Esophagus muscularis mucosa (tissue), 4 donors: ENCODE data around the gene CUL7. TPM values are rescaled to one million over a fixed set of nuclear protein-coding genes. Genes with fewer than 3 reads are reported as not detected.

Experiments used
- DNase-seq: peaks from one replicate; pipeline ENCODE4 v3.0.0-alpha.2; 2017; ENCODE audit errors: extremely low spot score
- H3K27ac ChIP-seq, 4 donors: fragments of 200-600 bp; sonication (generic); replicated peaks in 1 of 4; 1 replicate in 3 of 4; 2 replicates in 1 of 4; pipeline ENCODE4 v1.5.1; 2016 to 2019; ENCODE audit warnings: mild to moderate bottlenecking in 1 of 4
- H3K27me3 ChIP-seq, 4 donors: fragments of 200-600 bp; sonication (generic); one replicate each; pipeline versions ENCODE4 v1.5.1 to v1.6.0; 2016 to 2019
- H3K36me3 ChIP-seq, 4 donors: fragments of 200-600 bp; sonication (generic); one replicate each; pipeline ENCODE4 v1.5.1; 2016 to 2019
- H3K4me1 ChIP-seq, 4 donors: fragments of 200-600 bp; sonication (generic); one replicate each; pipeline ENCODE4 v1.5.1; 2016 to 2019
- H3K4me3 ChIP-seq, 4 donors: fragments of 200-600 bp; sonication (generic); 1 replicate in 2 of 4; 2 replicates in 2 of 4; pipeline ENCODE4 v1.5.1; 2016 to 2019; ENCODE audit warnings: mild to moderate bottlenecking in 4 of 4, moderate library complexity in 1 of 4
- H3K9me3 ChIP-seq, 4 donors: fragments of 200-600 bp; sonication (generic); 1 replicate in 3 of 4; 2 replicates in 1 of 4; pipeline ENCODE4 v1.5.1; 2016 to 2019
- EP300 ChIP-seq: sonication (generic); formaldehyde crosslinking; IDR thresholded peaks from one replicate; pipeline ENCODE4 v1.6.1; 2017; ENCODE audit warnings: antibody characterized with exemption
- POLR2A ChIP-seq: fragments of 450-650 bp; IDR thresholded peaks from one replicate; pipeline ENCODE4 v1.6.1; 2017; ENCODE audit warnings: antibody characterized with exemption, moderate library complexity, mild to moderate bottlenecking, low read depth
- POLR2AphosphoS5 ChIP-seq, 2 donors: sonication (generic); formaldehyde crosslinking; IDR thresholded peaks; one replicate each; pipeline ENCODE4 v1.6.1; 2017; ENCODE audit warnings: antibody characterized with exemption in 2 of 2
- whole genome bisulfite sequencing: methylation state at CpG from one replicate; pipeline ENCODE4 v1.1.5; 2018; 5-methylcytosine and 5-hydroxymethylcytosine counted together
- intact Hi-C: fragments of 100-400 bp; cut with DNase I; formaldehyde crosslinking; loops from one replicate; pipeline ENCODE4 v1.15.1; 2023
- total RNA-seq, 4 donors: library from RNA; depleted of rRNA; stranded (reverse); fragments of >200 nt; gene quantifications; one replicate each; pipeline versions ENCODE4 v1.1.0 to v1.2.1, GENCODE V29; 2016
- TF ChIP-seq, protein P1 (sequence below), 3 experiments: fragments of 200-600 bp in 2 of 3; fragments of 450-650 bp in 1 of 3; sonication (generic) in 2 of 3; IDR thresholded peaks; one replicate each; pipeline ENCODE4 v1.5.1; 2017 to 2019; ENCODE audit warnings: antibody characterized with exemption in 3 of 3, mild to moderate bottlenecking in 2 of 3, moderate library complexity in 1 of 3

The CUL7 gene
- total RNA-seq, 4 donors from 2014 or later = 8.4 to 19.6 (median 14.4) TPM

DNA sequence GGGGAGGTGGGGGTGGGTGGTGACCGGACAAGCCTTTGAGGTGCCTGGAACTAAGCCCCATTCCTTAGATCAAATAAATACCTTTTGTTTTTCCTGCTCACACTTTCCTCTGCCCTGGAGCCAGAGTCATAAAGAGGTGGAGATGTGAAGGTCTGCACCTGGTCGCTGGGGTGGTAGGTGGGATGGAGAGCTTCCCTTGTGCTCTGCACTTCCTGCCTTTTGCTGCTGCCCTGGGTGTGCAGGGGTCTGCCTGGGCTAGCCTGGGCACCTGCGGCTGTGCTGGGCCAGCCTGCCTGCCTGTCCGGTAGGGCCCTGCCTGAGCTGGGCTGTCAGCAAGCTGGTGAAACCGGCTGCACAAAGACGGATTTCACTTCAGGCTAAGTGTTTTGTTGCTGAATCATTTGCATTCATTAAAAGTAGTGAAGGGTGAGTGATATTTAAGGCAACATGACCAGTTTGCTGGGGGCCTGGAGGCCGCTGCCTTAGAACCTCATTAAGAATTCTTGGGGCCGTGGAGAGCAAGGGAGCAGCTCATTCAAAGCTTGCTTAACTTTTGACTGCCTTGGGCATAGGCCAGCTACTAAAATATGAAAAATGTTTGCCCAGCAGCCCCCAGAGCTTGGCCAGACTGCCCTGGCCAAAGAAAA is 42.9 kb upstream of the CUL7 start:
- H3K27me3 ChIP-seq = no peaks in the 10 kb centered on the region
- no peak overlapping the region for H3K4me3 ChIP-seq
- DNase-seq = no peak
- H3K9me3 ChIP-seq = no peaks in the 10 kb centered on the region
- H3K27ac ChIP-seq = peak overlapping the region in 1 of 4 donors; percentile 55
- intact Hi-C loops = no loop called here
- TF ChIP-seq POLR2A (no peak), EP300 (no peak), POLR2AphosphoS5 (IDR thresholded peaks at IDR 0.05) (no peak)
- TF ChIP-seq, protein P1, sequence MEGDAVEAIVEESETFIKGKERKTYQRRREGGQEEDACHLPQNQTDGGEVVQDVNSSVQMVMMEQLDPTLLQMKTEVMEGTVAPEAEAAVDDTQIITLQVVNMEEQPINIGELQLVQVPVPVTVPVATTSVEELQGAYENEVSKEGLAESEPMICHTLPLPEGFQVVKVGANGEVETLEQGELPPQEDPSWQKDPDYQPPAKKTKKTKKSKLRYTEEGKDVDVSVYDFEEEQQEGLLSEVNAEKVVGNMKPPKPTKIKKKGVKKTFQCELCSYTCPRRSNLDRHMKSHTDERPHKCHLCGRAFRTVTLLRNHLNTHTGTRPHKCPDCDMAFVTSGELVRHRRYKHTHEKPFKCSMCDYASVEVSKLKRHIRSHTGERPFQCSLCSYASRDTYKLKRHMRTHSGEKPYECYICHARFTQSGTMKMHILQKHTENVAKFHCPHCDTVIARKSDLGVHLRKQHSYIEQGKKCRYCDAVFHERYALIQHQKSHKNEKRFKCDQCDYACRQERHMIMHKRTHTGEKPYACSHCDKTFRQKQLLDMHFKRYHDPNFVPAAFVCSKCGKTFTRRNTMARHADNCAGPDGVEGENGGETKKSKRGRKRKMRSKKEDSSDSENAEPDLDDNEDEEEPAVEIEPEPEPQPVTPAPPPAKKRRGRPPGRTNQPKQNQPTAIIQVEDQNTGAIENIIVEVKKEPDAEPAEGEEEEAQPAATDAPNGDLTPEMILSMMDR (IDR thresholded peaks at IDR 0.05) = no peak
- H3K4me1 ChIP-seq = peaks cover 8 to 25% (median 16%) of the 10 kb centered on the region in 4 donors
- no peaks in the 10 kb centered on the region for H3K36me3 ChIP-seq
- WGBS = 34% methylated on average over 8 of the region's 8 CpGs

DNA sequence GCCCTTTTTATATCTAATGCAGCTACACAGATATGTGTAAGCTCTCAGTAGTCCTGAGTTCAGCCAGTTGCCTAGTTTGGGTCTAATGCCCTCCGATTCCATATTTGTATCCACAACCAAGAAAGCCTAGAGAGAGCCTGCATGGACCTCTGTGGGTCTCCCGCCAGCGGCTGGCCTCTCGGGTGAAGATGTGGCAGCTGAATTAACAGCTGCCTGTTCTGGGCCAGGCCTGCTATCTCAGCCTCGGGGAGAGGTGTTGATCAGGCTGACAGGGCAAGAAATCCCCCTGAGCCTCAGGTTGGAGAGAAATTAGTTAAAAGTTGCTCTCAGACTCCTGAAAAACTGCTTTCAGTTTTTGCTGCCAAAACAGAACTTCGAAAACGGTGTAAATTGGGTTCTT is 42.3 kb upstream of the CUL7 start:
- Histone ChIP-seq H3K27ac (peak overlapping the region in 1 of 4 donors; percentile 55), H3K36me3 (no peaks in the 10 kb centered on the region), H3K4me1 (peaks cover 8 to 25% (median 16%) of the 10 kb centered on the region in 4 donors), H3K27me3 (no peaks in the 10 kb centered on the region), H3K9me3 (no peaks in the 10 kb centered on the region), H3K4me3 (no peak overlapping the region)
- TF ChIP-seq, protein P1 (IDR thresholded peaks at IDR 0.05) = no peak
- TF ChIP-seq POLR2A = no peak
- no peak for TF ChIP-seq EP300
- intact Hi-C loops = no loop called here
- DNase-seq = no peak
- 72% methylated on average over 7 of the region's 7 CpGs for WGBS

DNA sequence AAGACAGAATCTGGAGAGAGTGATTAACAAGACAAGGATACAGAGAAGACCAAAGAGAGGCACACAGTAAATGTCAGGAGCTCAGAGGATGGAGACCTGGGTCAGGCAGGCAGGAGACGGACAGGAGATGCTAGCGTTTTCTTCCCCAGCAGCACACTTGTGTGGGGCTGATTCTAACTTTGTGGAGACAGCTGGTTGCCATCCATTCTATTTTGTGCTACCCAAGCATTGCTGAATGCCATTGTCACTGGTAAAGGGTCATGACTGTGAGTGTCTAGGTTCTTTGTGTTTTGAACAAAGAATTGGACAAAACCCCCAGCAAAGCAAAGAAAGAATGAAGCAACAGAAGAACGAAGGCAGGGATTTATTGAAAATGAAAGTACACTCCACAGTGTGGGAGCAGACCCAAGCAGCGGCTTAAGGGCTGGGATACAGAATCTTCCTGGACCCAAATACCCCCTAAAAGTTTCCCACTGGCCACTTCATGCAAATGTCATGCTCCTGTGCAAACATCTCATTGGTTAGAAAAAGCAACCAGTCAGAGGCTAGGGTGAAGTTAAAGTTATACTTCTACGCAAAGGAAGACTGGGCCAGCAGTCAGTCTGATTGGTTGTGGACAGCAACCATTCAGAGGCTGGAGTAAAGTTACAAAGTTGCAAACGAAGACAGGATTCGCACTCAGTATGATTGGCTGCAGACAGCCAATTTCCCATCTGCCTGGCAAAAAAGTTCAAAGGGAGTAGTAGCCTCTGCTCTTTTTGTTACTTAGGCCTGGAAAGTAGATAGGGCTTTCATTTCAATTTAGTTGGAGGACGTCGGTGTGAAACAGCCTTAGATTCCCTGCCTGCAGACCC is 40.0 kb upstream of the CUL7 start:
- H3K36me3 ChIP-seq = no peaks in the 10 kb centered on the region
- WGBS = 45% methylated on average over 9 of the region's 9 CpGs
- intact Hi-C loops = no loop called here
- H3K27ac ChIP-seq = peak overlapping the region; percentile 66 to 74 (median 68)
- H3K4me3 ChIP-seq = peak overlapping the region; percentile 39 to 56 (median 48)
- DNase-seq = no peak
- TF ChIP-seq, protein P1 (IDR thresholded peaks at IDR 0.05) = no peak
- TF ChIP-seq EP300 (no peak), POLR2AphosphoS5 (IDR thresholded peaks at IDR 0.05) (peak; percentile 36 to 54)
- H3K9me3 ChIP-seq = no peaks in the 10 kb centered on the region
- H3K4me1 ChIP-seq = peaks cover 8 to 25% (median 16%) of the 10 kb centered on the region in 4 donors
- H3K27me3 ChIP-seq = no peaks in the 10 kb centered on the region

DNA sequence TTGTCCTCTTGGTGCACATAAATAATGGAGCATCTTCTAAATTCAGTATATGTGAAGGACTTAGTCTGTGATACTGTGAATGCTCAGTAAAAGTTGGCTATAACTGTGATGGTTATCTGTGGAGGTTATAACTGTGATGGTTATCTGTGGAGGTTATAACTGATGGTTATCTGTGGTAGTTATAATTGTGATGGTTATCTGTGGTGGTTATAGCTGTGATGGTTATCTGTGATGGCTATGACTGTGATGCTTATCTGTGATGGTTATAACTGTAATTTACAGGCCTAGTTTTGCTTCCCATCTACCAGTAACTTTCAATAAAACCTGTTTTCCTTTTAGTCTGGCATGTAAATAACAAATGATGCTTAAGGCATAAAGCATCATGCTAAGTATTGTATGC is 39.0 kb upstream of the CUL7 start:
- intact Hi-C loops = no loop called here

DNA sequence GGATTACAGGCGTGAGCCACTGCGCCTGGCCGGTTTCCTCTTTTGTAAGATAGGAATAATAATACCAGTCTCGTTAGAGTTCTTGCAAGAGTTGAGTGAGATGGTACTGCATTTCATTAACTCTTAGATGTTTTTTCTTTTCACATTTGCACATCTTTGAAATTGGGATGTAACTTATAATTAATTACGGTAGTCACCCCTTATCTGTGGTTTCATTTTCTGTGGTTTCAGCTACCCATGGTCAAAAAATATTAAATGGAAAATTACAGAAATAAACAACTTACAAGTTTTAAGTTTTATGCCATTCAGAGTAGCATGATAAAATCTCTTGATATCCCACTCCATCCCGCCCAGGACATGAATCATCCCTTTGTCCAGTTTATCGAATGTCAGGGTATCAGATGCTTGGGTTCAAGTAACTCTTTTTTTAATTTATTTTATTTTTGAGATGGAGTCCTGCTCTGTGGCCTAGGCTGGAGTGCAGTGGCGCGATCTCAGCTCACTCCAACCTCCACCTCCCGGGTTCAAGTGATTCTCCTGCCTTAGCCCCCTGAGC is 37.9 kb upstream of the CUL7 start:
- 88% methylated on average over 10 of the region's 10 CpGs for WGBS
- no peak for TF ChIP-seq EP300
- TF ChIP-seq POLR2A = no peak
- TF ChIP-seq, protein P1 (IDR thresholded peaks at IDR 0.05) = no peak
- TF ChIP-seq POLR2AphosphoS5 (IDR thresholded peaks at IDR 0.05) = no peak
- Histone ChIP-seq H3K9me3 (no peaks in the 10 kb centered on the region), H3K27me3 (no peaks in the 10 kb centered on the region), H3K27ac (no peak overlapping the region), H3K4me3 (no peak overlapping the region), H3K36me3 (no peaks in the 10 kb centered on the region), H3K4me1 (peaks cover 1 to 17% (median 13%) of the 10 kb centered on the region in 4 donors)
- no peak for DNase-seq
- intact Hi-C loops = no loop called here

More for the DNA sequence above, 39.0 kb upstream of the CUL7 start:
- no peak overlapping the region for H3K4me3 ChIP-seq
- peaks cover 8 to 25% (median 16%) of the 10 kb centered on the region in 4 donors for H3K4me1 ChIP-seq
- H3K27ac ChIP-seq = peak overlapping the region in 1 of 4 donors; percentile 74
- H3K27me3 ChIP-seq = no peaks in the 10 kb centered on the region
- no peaks in the 10 kb centered on the region for H3K9me3 ChIP-seq
- no peak for TF ChIP-seq EP300
- no peaks in the 10 kb centered on the region for H3K36me3 ChIP-seq
- DNase-seq = no peak
